K562 (cell line): ENCODE measurements around the gene CACNA2D2. TPM values are rescaled to one million over a fixed set of nuclear protein-coding genes. Genes with fewer than 3 reads are reported as not detected.
A peak's percentile ranks its signal among the peaks of the same experiment; 100 is the strongest.

Experiments used
- CTBP1 ChIP-seq: fragments of 450-650 bp; IDR thresholded peaks from 2 replicates; pipeline ENCODE4 v1.6.1; 2016; ENCODE audit warnings: borderline replicate concordance
- ESRRB ChIP-seq: fragments of 250-450 bp; sonication (Bioruptor Pico); IDR thresholded peaks from 2 replicates; pipeline ENCODE4 v1.5.0; 2020; ENCODE audit warnings: mild to moderate bottlenecking, moderate library complexity, borderline replicate concordance
- FOS ChIP-seq: IDR thresholded peaks from 3 replicates; pipeline ENCODE4 v1.6.1; 2011; ENCODE audit not compliant: insufficient read length; ENCODE audit errors: extremely low read depth
- FOXA1 ChIP-seq: fragments of 450-650 bp; IDR thresholded peaks from 2 replicates; pipeline ENCODE4 v1.6.1; 2016; ENCODE audit warnings: mild to moderate bottlenecking, borderline replicate concordance
- MTA1 ChIP-seq: fragments of 450-650 bp; IDR thresholded peaks from 2 replicates; pipeline ENCODE4 v1.6.1; 2017; ENCODE audit warnings: borderline replicate concordance
- PRMT5 ChIP-seq: sonication (generic); formaldehyde crosslinking; IDR thresholded peaks from 2 replicates; pipeline ENCODE4 v1.5.0; 2020; ENCODE audit warnings: missing genetic modification reagents
- RAD21 ChIP-seq, 2 experiments: fragments of 250-450 bp in 1 of 2; fragments of 450-650 bp in 1 of 2; sonication (Bioruptor Pico) in 1 of 2; formaldehyde crosslinking in 1 of 2; IDR thresholded peaks in 1 of 2; conservative IDR thresholded peaks in 1 of 2; 2 replicates each; pipeline versions ENCODE4 v1.4.0 to v1.8.0; 2020 to 2022; ENCODE audit warnings: mild to moderate bottlenecking in 2 of 2, moderate library complexity in 1 of 2
- RAD51 ChIP-seq: fragments of 450-650 bp; IDR thresholded peaks from 2 replicates; pipeline ENCODE4 v1.7.1; 2016; ENCODE audit warnings: low read depth, mild to moderate bottlenecking, borderline replicate concordance
- RBM22 ChIP-seq: fragments of 200-400 bp; formaldehyde crosslinking; IDR thresholded peaks from 2 replicates; pipeline ENCODE4 v1.6.1; 2018; ENCODE audit warnings: low read length, low read depth; ENCODE audit not compliant: poor library complexity, severe bottlenecking
- SRSF1 ChIP-seq: fragments of 200-400 bp; formaldehyde crosslinking; IDR thresholded peaks from 2 replicates; pipeline ENCODE4 v1.6.1; 2017; ENCODE audit warnings: mild to moderate bottlenecking, low read depth, low read length, moderate library complexity
- SRSF3 ChIP-seq: fragments of 200-400 bp; formaldehyde crosslinking; IDR thresholded peaks from 2 replicates; pipeline ENCODE4 v1.6.1; 2016; ENCODE audit warnings: mild to moderate bottlenecking, low read length, moderate library complexity; ENCODE audit not compliant: insufficient read depth
- YY1 ChIP-seq, 3 experiments: IDR thresholded peaks; 2 replicates each; pipeline ENCODE4 v1.6.1; 2011; ENCODE audit warnings: low read length in 2 of 3, mild to moderate bottlenecking in 2 of 3, moderate library complexity in 2 of 3, borderline replicate concordance in 1 of 3, control low read depth in 1 of 3, low read depth in 1 of 3; ENCODE audit not compliant: insufficient read depth in 3 of 3, insufficient replicate concordance in 2 of 3, control insufficient read depth in 1 of 3, insufficient read length in 1 of 3; ENCODE audit errors: extremely low read depth in 1 of 3
- ZNF780A ChIP-seq: fragments of 250-450 bp; sonication (Bioruptor Pico); IDR thresholded peaks from 2 replicates; pipeline ENCODE4 v1.5.0; 2021; ENCODE audit warnings: mild to moderate bottlenecking
- ZSCAN32 ChIP-seq: fragments of 450-650 bp; formaldehyde crosslinking; IDR thresholded peaks from 2 replicates; pipeline ENCODE4 v1.4.0; 2020; ENCODE audit warnings: mild to moderate bottlenecking, moderate library complexity
- polyA plus RNA-seq, 8 experiments: library from polyadenylated mRNA; depleted of rRNA in 4 of 8; stranded (reverse) in 5 of 8; unstranded in 3 of 8; fragments of >200 nt; fragmentation: Nextera tagmentation in 2 of 8; fragmentation: Illumina TruSeq in 1 of 8; extraction: Ambion mirVana in 2 of 8; extraction: Trizol in 1 of 8; gene quantifications; 2 replicates each; pipeline versions ENCODE4 v1.2.1 to v1.2.3, GENCODE V29; 2011 to 2014; ENCODE audit warnings: inconsistent platforms in 1 of 8, missing spikeins in 1 of 8
- total RNA-seq, 7 experiments: library from RNA; depleted of rRNA in 6 of 7; stranded (reverse); fragments of >200 nt in 6 of 7; fragmentation: Illumina TruSeq in 2 of 7; extraction: Trizol in 2 of 7; gene quantifications; 2 replicates each; pipeline versions ENCODE4 v1.2.1 to v1.2.3, GENCODE V29; 2011 to 2021; ENCODE audit warnings: low replicate concordance in 1 of 7
- TF ChIP-seq, protein P1 (sequence below): fragments of 200-800 bp; sonication (Bioruptor generic); IDR thresholded peaks from 2 replicates; pipeline ENCODE4 v1.6.1; 2017; ENCODE audit warnings: missing genetic modification characterization, missing compliant biosample characterization
- TF ChIP-seq, protein P2 (sequence below): fragments of 450-650 bp; formaldehyde crosslinking; IDR thresholded peaks from 2 replicates; pipeline ENCODE4 v1.4.0; 2020; ENCODE audit warnings: mild to moderate bottlenecking, moderate library complexity
- TF ChIP-seq, protein P3 (sequence below): fragments of 250-450 bp; sonication (Bioruptor Pico); IDR thresholded peaks from 2 replicates; pipeline ENCODE4 v1.4.0; 2020; ENCODE audit warnings: mild to moderate bottlenecking, moderate library complexity, borderline replicate concordance
- TF ChIP-seq, protein P4 (sequence below): IDR thresholded peaks from 3 replicates; pipeline ENCODE4 v1.6.1; 2011; ENCODE audit warnings: borderline replicate concordance, mild to moderate bottlenecking, moderate library complexity; ENCODE audit not compliant: insufficient read length; ENCODE audit errors: extremely low read depth

CACNA2D2 gene
- total and polyA plus RNA-seq, 9 of the 15 experiments (the other 6 are each of a cell fraction or from before 2014, with no cell fraction given): 0.11 to 0.58 (median 0.36) TPM; not detected in 2

DNA sequence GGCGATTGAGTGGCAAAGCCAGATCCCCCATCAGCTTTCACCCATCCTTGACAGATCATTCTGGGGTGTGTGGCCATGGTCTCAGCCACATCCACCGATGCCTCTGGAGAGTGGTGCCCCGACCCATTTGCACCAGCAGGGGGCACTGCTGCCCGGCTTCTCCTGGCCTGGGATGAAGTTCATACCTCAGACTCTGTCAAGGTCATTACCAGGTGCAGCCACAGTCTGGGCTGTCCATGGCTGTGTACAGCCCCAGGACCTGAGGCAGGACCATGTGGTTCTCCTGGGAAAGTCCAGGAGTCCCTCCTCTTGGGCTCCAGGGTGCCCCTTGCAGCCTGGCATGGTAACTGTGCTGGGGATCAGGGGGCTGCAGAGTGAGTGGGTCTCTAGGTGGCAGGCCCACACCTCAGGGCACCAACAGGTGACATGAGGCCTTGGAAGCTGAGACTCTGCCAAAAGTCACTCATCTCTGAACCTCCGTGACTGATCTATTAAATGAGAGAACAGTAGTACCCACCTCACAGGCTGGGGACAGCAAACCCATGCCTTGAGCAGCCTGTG is 67.2 kb downstream of the CACNA2D2 start (continued):
- TF ChIP-seq YY1 (IDR thresholded peaks at IDR 0.05; ENCODE audit: borderline replicate concordance in 1 of 3, control insufficient read depth in 1 of 3, extremely low read depth in 1 of 3, insufficient read depth in 3 of 3, insufficient read length in 1 of 3, insufficient replicate concordance in 2 of 3, low read depth in 1 of 3, low read length in 2 of 3): peak in 1 of 3 experiments; percentile 13
- TF ChIP-seq RAD51: no peak
- TF ChIP-seq FOXA1: no peak
- no peak for TF ChIP-seq RBM22
- TF ChIP-seq, protein P1, sequence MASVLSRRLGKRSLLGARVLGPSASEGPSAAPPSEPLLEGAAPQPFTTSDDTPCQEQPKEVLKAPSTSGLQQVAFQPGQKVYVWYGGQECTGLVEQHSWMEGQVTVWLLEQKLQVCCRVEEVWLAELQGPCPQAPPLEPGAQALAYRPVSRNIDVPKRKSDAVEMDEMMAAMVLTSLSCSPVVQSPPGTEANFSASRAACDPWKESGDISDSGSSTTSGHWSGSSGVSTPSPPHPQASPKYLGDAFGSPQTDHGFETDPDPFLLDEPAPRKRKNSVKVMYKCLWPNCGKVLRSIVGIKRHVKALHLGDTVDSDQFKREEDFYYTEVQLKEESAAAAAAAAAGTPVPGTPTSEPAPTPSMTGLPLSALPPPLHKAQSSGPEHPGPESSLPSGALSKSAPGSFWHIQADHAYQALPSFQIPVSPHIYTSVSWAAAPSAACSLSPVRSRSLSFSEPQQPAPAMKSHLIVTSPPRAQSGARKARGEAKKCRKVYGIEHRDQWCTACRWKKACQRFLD (CRISPR knock-in tag): no peak
- TF ChIP-seq, protein P2, sequence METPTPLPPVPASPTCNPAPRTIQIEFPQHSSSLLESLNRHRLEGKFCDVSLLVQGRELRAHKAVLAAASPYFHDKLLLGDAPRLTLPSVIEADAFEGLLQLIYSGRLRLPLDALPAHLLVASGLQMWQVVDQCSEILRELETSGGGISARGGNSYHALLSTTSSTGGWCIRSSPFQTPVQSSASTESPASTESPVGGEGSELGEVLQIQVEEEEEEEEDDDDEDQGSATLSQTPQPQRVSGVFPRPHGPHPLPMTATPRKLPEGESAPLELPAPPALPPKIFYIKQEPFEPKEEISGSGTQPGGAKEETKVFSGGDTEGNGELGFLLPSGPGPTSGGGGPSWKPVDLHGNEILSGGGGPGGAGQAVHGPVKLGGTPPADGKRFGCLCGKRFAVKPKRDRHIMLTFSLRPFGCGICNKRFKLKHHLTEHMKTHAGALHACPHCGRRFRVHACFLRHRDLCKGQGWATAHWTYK (CRISPR knock-in tag): no peak
- TF ChIP-seq, protein P3, sequence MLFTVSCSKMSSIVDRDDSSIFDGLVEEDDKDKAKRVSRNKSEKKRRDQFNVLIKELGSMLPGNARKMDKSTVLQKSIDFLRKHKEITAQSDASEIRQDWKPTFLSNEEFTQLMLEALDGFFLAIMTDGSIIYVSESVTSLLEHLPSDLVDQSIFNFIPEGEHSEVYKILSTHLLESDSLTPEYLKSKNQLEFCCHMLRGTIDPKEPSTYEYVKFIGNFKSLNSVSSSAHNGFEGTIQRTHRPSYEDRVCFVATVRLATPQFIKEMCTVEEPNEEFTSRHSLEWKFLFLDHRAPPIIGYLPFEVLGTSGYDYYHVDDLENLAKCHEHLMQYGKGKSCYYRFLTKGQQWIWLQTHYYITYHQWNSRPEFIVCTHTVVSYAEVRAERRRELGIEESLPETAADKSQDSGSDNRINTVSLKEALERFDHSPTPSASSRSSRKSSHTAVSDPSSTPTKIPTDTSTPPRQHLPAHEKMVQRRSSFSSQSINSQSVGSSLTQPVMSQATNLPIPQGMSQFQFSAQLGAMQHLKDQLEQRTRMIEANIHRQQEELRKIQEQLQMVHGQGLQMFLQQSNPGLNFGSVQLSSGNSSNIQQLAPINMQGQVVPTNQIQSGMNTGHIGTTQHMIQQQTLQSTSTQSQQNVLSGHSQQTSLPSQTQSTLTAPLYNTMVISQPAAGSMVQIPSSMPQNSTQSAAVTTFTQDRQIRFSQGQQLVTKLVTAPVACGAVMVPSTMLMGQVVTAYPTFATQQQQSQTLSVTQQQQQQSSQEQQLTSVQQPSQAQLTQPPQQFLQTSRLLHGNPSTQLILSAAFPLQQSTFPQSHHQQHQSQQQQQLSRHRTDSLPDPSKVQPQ: no peak
- no peak for TF ChIP-seq FOS
- TF ChIP-seq SRSF3: no peak
- no peak for TF ChIP-seq ESRRB (CRISPR knock-in tag)
- TF ChIP-seq RAD21 (CRISPR knock-in tag; conservative IDR thresholded peaks at IDR 0.05 in 1 of 2, IDR thresholded peaks at IDR 0.05 in 1 of 2): peak; percentile 49 to 86
- TF ChIP-seq, protein P4, sequence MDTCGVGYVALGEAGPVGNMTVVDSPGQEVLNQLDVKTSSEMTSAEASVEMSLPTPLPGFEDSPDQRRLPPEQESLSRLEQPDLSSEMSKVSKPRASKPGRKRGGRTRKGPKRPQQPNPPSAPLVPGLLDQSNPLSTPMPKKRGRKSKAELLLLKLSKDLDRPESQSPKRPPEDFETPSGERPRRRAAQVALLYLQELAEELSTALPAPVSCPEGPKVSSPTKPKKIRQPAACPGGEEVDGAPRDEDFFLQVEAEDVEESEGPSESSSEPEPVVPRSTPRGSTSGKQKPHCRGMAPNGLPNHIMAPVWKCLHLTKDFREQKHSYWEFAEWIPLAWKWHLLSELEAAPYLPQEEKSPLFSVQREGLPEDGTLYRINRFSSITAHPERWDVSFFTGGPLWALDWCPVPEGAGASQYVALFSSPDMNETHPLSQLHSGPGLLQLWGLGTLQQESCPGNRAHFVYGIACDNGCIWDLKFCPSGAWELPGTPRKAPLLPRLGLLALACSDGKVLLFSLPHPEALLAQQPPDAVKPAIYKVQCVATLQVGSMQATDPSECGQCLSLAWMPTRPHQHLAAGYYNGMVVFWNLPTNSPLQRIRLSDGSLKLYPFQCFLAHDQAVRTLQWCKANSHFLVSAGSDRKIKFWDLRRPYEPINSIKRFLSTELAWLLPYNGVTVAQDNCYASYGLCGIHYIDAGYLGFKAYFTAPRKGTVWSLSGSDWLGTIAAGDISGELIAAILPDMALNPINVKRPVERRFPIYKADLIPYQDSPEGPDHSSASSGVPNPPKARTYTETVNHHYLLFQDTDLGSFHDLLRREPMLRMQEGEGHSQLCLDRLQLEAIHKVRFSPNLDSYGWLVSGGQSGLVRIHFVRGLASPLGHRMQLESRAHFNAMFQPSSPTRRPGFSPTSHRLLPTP: no peak
- TF ChIP-seq PRMT5 (CRISPR knock-in tag): no peak
- TF ChIP-seq ZSCAN32 (CRISPR knock-in tag): no peak
- no peak for TF ChIP-seq ZNF780A (CRISPR knock-in tag)
- TF ChIP-seq SRSF1: no peak
- TF ChIP-seq MTA1: no peak
- peak; percentile 39; the same call in 1 of the 2 replicates for TF ChIP-seq CTBP1
